Measurements from ENCODE around the gene LHPP. TPM values are rescaled to one million over a fixed set of nuclear protein-coding genes. Genes with fewer than 3 reads are reported as not detected.

Gene LHPP
- total RNA-seq, 1 donor, result 12.5 TPM

DNA sequence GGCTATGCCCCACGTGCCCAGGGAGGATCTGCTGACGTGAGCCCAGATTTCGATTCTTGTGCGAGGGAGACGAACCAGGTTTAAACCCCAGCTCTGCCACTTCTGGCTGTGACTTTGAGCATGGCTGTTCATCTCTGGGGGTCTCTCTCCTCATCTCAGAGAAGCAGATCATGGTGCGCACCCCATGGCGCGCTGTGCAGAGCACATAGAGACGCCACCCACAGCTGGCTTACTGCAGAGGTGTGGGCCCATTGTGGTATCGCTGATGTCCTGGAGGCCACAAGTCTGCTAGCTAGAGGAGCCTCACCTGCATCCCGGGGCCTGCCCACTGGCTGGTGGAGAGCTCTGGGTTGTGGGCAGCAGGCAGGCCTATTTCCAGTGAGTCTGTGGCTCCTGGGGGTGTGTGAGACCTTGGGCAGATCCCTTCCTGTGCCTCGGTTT, 140.5 kb downstream of the LHPP start:
- no peak overlapping the region for H3K4me3 ChIP-seq (ENCODE audit: low read depth, low read length)
- TF ChIP-seq CTCF (IDR thresholded peaks at IDR 0.05; ENCODE audit: insufficient read depth, low read depth, low read length), result no peak
- DNase-seq (ENCODE audit: low read depth), result no peak

GRCh38 chr10:124602646-124603365, 141.2 kb downstream of the LHPP start:
- no peak overlapping the region for H3K4me3 ChIP-seq (ENCODE audit: low read depth, low read length)
- no peak for DNase-seq (ENCODE audit: low read depth)
- no peak for TF ChIP-seq CTCF (IDR thresholded peaks at IDR 0.05; ENCODE audit: insufficient read depth, low read depth, low read length)

DNA sequence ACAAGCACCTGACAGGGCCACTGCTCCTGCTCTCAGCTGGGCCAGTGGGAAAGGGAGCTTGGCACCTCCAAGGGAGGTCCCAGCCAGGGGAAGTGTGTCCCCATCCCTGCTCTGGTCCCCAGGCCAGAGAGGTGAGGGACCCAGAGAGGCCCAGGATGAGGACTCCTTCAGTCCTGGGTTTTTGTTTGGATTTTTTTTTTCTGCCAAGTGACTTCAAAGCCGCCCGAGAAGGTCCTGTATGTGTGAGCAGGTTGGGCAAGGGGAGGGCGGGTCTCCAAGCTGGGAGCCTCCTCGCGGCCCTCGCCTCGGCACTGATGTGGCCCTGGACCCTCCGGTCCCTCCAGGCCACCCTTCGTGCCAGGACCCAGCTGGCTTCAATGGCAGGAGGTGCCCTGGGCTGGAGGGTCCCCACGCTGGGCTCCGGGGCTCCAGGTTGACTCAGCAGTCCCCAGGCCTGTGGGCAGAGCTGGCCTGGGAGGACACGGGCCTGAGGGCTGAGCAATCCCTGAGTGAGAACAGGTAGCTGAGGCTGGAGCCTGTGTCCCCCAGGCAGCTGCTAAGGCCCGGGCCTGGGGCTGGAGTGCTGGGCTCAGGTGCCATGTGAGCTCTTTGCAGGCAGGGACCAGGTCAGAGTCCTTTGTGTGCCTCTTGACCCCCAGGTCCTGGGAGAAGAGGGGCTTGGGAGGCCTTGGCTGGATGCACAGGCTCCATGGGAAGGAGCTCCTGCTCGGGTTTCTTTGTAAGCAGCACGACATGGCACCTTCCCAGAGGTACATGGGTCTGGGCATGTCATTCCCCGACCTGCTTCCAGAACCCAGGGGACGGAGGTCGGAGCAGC, 142.0 kb downstream of the LHPP start:
- no peak overlapping the region for H3K4me3 ChIP-seq (ENCODE audit: low read depth, low read length)
- TF ChIP-seq CTCF (IDR thresholded peaks at IDR 0.05; ENCODE audit: insufficient read depth, low read depth, low read length), result no peak
- no peak for DNase-seq (ENCODE audit: low read depth)

DNA sequence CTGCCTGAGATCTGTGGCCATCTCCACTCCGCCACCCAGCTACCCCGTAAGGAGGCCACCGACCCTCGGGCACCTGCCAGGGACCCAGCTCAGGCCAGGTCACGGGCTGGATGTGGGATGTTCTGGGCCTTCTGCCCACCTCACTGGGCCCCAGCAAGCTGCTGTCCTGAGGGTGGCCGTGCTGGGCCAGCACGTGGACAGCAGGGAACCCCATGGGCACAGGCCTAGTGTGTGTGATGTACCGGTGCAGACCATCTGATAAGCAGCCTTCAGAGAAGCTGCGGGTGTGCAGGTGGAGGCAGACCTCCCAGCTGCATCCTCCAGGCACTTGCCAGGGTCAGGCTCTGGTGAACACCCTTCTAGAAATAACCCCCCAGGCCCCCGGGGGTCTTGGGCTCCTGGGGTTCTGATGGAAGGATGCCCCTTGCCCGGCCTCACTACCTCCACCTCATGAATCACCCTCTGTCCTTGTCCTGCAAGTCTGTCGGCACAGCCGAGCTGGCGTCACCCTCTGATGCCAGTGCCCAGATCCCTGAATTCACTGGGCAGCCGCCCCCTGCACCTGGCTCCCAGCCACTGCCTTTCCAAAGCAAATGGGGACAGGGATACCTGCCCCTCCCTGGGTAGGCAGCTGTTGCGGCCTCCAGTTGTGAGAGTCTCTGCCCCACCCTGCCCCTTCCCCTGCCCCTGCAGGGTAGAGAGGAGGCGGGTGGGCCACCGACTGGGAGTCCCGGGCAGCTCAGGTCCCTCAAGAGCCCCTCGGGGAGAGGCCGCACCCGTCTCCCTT, 142.8 kb downstream of the LHPP start:
- no peak overlapping the region for H3K4me3 ChIP-seq (ENCODE audit: low read depth, low read length)
- no peak for DNase-seq (ENCODE audit: low read depth)
- TF ChIP-seq CTCF (IDR thresholded peaks at IDR 0.05; ENCODE audit: insufficient read depth, low read depth, low read length), result no peak

GRCh38 chr10:124605001-124605370, 143.4 kb downstream of the LHPP start:
- no peak for DNase-seq (ENCODE audit: low read depth)
- no peak overlapping the region for H3K4me3 ChIP-seq (ENCODE audit: low read depth, low read length)
- TF ChIP-seq CTCF (IDR thresholded peaks at IDR 0.05; ENCODE audit: insufficient read depth, low read depth, low read length), result no peak

- TF ChIP-seq CTCF (IDR thresholded peaks at IDR 0.05; ENCODE audit: insufficient read depth, low read depth, low read length), result no peak
- no peak for DNase-seq (ENCODE audit: low read depth)
- no peak overlapping the region for H3K4me3 ChIP-seq (ENCODE audit: low read depth, low read length)
These were observed 143.8 kb downstream of the LHPP start for GRCh38 chr10:124605481-124605855.

Data from fibroblast of villous mesenchyme (primary cell).